ENCODE data around the gene SPDYC.
"Not testable (repeated sequence)": the region's sequence is repeated elsewhere in the genome, so short reads cannot be mapped to it uniquely, and the experiment has no call there.

The SPDYC gene

DNA sequence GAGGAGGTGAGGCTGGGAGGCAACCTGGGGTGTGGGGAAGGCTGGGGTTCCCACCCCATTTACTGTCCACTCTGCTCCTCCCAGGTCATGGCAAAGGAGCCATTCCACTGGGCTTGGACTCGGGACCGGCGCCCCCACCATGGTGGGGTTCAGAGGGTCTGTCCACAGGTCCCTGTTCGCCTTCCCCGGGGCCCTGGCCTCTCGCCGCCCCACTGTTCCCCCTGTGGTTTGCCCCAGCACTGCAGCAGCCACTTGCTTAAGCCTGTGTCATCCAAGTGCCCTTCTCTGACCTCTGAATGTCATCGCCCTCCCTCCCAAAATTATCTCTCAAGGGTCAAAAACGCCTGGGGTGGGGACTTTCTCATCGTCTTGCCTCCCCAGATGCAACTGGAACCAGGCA is 2.6 kb downstream of the SPDYC start:
- DNase-seq: no peak

DNA sequence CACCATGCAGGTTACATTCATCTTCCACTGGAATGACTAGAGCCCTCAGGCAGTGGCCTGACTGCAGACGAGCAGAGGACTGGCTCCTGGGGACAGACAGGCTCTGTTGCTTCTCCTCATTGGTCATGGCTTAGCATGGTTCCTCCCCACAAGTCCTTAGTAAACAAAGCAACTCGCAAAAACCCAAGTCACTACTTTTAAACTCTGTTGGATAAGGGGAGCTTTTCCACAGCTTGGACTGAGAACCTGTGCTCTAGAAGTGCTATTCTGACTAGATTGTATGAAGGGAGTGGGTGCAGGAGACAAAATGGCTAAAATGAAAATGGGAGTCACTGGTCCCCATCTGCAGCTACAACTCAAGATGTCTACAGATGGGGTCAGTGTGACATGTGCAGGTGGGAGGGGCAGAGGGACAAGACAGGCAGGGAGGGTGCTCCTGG is 4.6 kb downstream of the SPDYC start:
- not testable (repeated sequence) for DNase-seq

DNA sequence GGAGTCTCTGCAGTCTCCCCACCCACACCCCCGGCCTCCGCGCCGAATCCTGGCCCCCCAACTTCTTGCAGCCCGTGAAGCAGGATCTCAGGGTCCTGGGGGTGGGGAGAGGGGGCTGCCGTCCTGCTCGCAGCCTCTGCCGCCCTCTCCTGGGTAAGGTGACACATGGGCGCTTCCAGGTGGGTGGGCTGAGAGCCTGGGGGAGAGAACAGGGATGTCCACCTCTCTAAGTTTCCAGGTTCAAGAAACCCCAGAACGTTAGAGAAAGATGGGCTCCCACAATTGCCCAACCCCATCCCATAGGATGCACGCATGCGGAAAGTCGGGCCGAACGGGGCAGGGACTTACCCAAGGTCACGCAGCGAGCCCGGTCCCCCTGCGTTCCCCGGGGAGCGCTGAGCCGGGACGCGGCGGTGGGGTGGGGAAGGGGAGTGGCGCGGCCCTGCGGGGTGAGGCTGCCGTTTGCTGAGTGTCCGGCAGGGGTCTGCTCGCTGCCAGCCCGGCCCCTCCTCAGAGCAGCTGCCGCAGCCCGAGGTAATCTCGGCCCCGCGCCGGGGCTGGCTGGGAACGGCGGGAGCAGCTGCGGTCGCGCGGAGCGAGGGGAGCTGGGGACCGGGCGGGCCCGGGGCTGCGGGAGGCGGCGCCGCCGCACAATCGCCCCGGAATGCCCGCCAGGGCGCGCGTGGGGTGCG is 11.0 kb downstream of the SPDYC start:
- DNase-seq: peak; percentile 53 to 68

DNA sequence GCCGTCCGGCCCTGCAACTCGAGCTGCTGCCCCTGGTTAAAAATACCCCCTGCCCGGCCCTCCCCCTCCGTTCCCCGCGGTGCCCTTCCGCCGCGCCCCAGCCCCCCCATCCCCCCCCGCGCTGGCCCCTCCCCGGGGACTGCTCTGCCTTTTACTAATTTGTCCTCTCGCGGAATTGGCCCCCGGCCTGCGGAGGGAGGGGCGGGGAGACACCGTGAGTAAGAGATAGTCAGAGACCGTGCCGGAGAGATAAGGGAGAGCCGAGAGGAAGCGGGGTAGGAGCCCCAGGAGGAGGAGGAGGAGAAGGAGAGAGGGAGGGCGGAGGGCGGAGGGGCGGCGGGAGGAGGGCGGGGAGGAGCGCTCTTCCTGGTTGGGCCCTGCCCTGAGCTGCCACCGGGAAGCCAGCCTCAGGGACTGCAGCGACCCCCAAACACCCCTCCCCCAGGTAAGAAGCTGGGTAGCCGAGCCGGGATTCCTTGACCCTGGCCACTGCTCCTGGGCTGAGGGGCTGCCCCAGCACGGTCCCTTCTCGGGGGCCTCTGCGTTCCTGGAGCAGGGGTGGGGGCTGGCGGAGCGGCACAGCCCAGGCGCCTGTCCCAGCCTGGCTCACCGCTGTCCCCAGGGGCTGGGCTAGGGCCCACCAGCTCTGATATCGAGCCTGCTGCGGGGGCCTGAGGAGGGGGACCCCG is 11.7 kb downstream of the SPDYC start, which contains the start of gene CAPN1:
CAPN1 (plus strand) TSS at position 360 of the 689 bp plus-strand sequence. CDS start 774 bp downstream, outside the sequence.
- peak; percentile 71 to 80 for DNase-seq

DNA sequence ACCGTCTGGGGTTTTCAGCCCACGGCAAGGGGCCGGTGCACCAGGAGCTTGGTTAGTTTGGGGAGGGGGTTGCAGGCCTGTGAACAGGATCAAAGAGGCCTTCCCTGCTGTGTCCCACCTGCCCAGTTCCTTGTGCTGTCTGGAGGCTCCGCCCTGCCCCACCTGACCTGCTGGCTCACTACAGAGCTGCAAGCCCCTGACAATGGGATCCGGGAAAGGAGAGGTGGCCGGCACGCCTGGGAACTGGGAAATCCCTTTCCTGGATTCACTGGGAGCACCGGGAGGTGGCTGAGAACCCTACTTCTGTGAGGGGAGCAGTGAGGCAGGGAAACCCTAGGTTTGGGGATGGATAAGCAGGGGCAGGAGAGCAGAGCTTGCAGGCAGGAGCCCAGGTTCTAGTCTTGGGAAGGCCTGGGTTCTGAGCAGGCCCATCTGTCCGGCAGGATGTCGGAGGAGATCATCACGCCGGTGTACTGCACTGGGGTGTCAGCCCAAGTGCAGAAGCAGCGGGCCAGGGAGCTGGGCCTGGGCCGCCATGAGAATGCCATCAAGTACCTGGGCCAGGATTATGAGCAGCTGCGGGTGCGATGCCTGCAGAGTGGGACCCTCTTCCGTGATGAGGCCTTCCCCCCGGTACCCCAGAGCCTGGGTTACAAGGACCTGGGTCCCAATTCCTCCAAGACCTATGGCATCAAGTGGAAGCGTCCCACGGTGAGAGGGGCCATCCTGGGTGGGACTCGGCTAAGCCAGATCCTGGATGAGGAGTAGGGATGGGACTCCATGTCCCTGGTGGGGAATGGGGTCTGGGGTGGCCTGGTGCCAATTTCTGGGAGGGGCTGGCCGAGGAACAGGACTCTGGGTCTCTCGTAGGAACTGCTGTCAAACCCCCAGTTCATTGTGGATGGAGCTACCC is 12.5 kb downstream of the SPDYC start:
- DNase-seq: no peak

DNA sequence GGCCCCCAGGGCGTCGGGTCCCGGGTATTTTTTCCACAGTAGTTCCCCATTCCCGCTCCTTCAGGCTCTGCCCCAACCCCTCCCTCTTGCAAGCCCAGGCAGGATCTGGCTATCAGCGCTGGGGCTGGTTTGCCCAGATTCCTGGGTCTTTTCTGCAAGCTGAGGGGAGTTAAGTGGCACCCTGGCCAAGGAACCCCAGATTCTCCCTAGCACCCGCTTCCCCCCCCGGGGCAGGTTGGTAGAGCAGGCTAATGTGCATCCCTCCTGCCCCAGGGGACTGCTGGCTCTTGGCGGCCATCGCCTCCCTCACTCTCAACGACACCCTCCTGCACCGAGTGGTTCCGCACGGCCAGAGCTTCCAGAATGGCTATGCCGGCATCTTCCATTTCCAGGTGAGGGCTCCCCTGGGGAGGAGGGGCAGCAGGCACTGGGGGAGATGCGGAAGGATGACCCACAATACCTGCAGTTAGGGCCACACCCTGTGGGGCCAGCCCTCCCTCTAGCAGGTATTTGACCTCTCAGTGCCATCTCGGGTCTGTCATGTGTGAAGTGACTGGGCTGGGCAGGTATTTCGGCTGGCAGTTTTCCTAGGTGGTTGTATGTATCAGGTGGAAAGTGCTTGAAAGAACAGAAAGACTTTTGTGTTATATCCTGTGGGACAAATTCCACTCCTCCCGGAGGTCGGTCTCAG is 13.3 kb downstream of the SPDYC start:
- no peak for DNase-seq

DNA sequence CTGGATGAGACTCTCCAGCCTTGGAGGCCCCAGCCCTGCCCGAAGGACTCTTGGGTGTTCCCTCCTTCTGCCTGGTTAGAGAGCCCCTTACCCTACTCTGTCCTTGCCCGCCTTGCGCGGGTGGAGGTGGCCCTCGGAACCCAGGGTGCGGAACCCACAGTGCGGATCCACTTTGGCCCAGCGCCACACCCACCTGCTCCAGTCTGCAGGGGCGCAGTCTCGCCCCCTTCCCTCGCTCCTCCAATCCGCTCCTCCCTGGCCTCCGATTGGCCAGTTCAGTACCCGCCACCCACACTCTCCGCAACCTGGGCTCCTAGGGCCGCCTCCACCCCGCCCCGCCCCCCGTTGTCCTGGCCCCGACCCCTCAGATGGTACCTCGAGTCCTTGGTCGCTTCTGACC is 14.1 kb downstream of the SPDYC start:
- DNase-seq: no peak

DNA sequence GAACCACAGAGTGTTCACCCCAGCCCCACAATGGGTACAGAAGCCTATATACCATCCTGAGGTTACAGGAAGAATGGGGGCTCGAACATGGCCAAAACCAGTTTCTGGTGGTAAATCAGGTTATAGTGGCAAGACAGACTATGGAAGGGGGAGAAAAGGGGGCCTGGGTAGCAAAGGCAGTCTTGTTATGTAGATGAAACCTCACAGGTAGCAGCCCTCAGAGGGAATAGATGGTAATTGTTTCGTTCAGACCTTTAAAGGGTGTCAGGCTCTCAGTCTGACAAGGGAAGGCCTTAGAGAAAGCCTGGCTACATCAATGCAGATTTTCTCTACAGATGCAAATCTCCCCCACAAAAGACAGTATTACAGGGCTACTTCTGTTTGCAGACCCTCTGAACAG is 15.1 kb downstream of the SPDYC start:
- DNase-seq: no peak

DNA sequence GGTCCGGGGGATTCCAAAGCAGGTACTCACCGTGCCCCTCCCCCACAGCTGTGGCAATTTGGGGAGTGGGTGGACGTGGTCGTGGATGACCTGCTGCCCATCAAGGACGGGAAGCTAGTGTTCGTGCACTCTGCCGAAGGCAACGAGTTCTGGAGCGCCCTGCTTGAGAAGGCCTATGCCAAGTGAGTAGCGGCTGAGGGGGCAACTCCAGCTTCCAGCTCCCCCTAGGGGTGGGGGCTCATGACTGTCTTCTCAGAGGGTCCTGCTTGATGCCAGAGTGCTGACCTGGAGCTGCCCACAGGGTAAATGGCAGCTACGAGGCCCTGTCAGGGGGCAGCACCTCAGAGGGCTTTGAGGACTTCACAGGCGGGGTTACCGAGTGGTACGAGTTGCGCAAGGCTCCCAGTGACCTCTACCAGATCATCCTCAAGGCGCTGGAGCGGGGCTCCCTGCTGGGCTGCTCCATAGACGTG is 15.9 kb downstream of the SPDYC start:
- DNase-seq: no peak

DNA sequence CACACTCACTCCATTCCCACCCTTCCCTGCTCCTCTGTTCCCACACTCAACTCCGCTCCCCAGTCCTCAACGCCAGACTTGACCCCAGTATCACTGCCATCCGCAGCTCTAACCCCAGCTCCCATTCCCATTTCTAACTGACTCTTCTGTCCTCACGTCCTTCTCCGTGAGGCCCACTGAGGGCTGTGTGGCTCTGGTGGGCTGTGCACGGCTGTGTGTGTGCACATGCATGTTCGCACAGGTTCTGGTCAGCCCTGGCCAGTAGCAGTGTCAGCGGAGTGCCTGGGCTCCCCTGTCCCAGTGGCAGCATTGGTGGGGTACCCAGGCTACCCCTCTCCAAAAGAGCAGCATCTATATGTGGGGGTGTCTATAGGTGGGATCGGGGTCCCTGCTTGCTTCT is 16.7 kb downstream of the SPDYC start:
- DNase-seq: no peak

DNA sequence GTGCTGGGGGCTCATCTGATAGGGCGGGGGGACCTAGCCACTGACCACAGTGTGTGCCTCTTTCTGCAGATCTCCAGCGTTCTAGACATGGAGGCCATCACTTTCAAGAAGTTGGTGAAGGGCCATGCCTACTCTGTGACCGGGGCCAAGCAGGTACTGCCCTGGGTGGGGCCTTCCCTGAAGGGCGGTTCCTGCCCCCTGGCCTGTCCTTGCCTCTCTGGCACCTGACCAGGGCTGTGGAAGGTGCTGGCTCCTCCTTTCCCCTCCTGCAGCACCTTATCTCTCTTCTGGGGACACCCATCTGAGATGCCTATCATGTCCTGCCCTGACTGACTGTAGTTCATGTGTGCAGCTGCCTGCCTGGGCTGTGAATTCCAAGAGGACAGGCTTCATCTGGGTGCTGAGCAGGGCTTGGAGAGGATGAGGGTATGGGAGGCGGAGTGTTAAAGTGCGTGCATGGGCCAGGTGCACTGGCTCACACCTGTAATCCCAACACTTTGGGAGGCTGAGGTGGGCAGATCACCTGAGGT is 17.2 kb downstream of the SPDYC start:
- no peak for DNase-seq

DNA sequence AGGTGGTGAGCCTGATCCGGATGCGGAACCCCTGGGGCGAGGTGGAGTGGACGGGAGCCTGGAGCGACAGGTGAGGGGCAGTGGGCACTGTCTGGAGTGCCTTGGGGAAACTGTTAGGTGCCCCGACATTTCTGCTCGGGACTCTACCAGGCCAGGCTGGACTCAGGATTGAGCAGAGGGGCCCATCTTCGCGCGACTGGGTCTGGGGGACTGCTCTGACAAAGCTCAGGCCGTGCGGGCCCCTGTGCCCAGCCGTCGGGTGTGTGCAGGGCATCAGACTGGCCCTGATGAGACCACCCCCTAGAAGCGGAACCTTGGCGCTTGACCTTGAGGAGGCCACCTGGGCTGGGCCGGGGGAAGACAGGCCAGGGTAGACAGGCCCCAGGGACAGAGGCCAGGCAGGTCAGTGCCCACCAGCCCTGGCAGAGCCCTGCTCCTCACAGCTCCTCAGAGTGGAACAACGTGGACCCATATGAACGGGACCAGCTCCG is 18.0 kb downstream of the SPDYC start:
- DNase-seq: no peak

DNA sequence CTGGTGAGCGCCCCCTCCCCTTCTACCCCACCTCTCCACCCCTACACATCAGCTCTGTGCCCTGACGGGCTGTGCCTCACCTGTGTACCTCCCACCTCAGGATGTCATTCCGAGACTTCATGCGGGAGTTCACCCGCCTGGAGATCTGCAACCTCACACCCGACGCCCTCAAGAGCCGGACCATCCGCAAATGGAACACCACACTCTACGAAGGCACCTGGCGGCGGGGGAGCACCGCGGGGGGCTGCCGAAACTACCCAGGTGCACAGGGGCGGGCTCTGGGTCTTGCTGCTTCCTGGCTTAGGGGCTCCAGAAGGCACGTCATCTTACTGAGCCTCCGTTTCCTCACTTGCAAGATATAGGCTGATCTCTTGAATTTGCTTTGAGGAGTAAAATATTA is 18.5 kb downstream of the SPDYC start:
- DNase-seq: no peak

DNA sequence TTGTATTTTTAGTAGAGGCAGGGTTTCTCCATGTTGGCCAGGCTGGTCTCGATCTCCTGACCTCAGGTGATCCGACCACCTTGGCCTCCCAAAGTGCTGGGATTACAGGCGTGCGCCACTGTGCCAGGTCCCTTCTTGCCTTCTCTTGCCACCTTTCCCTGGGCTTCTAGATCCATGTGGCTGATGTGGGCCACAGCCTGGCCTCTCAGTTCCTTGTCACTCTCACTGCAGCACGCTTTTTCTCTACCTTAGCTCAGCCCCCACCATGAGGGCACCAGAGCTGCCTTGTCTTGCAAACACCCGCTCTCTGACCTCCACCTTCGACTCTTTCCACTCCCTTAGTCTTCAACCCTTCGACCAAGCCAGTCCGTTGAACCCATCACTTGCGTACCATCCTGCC is 19.2 kb downstream of the SPDYC start:
- no peak for DNase-seq

DNA sequence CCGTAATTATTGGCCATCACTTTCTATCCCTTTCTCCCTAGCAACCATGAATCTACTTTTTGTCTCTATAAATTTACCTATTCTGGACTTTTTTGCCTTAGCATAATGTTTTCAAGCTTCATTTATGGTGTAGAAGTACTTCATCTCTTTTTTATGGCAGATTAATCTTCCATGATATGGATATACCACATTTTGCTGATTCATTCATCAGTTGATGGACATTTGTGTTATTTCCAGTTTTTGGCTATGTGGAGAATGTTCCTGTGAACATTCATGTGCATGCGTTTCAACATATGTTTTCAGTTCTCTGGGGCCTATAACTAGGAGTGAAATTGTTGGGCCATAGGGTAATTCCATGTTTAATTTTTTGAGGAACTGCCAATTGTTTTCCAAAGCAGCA is 24.5 kb downstream of the SPDYC start:
- no peak for DNase-seq

DNA sequence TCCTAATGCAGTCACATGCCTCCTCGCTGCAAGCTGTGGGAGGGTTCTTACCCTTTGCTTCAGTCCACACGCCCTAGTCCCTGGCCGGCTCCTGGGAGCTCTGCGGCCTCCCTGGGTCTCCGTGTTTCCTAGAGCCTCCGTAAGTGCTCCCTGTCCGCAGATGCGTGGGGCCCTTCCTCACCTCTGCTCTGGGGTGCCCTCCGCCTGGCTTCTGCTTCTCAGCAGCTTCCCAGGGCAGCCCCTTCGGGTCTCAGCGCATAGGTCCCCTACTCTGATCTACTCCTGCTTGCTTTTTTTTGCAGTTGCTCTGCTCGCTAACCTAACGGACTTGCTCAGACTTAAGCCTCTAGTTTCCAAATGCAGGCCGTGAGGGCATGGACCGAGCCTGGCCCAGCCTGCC is 34.1 kb downstream of the SPDYC start:
- DNase-seq: no peak

DNA sequence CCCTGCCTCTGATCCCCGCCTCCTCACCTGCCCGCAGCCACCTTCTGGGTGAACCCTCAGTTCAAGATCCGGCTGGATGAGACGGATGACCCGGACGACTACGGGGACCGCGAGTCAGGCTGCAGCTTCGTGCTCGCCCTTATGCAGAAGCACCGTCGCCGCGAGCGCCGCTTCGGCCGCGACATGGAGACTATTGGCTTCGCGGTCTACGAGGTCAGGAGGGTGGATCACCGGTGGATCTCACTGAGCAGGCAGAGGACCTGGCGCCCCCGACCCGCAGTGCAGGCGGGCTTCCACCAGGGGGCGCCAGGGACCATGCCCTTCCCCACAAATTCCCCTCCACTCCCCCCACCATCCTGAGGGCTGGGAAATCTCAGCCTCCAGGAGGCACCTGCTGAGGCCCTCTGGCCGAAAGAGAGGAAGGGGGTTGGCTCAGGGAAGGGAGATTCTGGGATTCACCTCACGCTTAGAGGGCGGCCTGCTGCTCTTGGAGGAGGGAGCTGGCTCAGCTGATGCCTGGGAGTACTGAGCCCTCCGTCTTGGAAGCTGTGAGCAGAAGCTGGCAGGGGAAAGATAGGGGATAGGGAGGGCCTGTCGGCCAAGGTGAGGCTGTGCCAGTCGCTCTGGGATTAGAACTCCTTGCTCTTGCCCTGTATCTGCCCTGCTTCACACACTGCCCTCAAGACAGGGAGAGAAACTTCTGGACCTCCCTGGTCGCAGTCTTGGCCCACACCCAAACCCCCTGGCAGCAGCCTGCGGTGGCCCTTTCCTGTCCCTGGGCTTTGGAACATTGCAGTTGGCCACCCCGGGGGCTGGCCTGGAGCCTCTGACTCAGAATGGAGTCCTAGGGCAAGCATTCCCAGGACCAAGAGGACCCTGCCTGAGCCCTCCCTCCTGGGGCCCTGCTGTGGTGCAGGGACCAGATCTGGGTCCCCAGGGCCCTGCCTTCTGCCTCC is 34.9 kb downstream of the SPDYC start:
- peak; percentile 29 to 41 for DNase-seq

DNA sequence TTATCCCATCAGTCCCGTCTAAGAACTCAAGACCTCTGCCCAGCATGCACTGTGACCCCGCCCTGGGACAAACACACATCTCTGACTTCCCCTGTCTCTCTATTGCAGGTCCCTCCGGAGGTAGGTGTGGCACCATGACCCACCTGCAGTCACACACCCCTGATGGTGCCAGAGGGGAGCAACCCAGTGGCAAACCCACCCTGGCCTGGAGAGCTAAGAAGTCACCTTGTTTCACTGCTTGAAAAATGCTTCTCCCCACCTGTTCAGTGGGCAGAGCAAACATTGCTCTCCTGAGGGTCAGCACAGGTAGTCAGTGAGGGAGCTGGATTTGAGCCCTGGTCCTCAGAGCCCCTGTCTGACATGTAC is 35.6 kb downstream of the SPDYC start:
- DNase-seq: no peak

DNA sequence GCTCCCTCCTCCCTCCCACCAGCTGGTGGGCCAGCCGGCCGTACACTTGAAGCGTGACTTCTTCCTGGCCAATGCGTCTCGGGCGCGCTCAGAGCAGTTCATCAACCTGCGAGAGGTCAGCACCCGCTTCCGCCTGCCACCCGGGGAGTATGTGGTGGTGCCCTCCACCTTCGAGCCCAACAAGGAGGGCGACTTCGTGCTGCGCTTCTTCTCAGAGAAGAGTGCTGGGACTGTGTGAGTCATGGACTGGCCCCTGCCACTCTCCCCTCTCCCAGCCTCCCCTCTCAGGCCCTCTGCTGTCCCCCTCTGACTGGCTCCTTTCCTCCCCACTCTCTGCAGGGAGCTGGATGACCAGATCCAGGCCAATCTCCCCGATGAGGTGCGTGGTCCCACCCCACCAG is 36.4 kb downstream of the SPDYC start:
- no peak for DNase-seq

DNA sequence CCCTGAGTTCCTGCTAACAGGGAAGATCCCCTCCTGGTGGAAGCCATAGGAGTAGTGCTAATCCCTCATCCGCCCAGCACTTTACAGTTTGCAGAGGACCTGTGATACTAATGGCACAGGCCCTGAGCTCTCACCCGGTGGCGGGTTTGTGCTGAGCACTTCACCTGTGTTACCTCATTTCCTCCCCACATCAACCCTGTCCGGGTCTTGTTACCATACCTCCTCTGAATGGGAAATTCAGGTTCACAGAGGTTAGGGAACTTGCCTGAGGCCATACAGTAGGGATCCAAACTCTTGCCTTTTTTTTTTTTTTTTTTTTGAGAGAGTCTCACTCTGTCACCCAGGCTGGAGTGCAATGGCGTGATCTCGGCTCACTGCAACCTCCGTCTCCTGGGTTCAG is 36.9 kb downstream of the SPDYC start:
- DNase-seq: no peak
